ENCODE results near the gene LFNG. TPM values are rescaled to one million over a fixed set of nuclear protein-coding genes. Genes with fewer than 3 reads are reported as not detected.

Gene LFNG
- total RNA-seq, 1 donor from 2014 or later: 95.8 TPM

- no peaks in the 10 kb centered on the region for H3K9me3 Mint-ChIP-seq
- TF ChIP-seq CTCF (IDR thresholded peaks at IDR 0.05): no peak
- no peak for ATAC-seq (ENCODE audit: low read depth)
- peaks cover 8% of the 10 kb centered on the region for H3K36me3 Mint-ChIP-seq (ENCODE audit: low read depth)
- intact Hi-C loops (cut with micrococcal nuclease): no loop called here
- H3K4me3 Mint-ChIP-seq: no peak overlapping the region
- DNase-seq: no peak
- CTCF ChIA-PET: no interaction called here
- H3K27ac Mint-ChIP-seq: no peak overlapping the region
- POLR2A ChIA-PET: interaction anchor here (0.9 to 1.0 kb wide), 2 partner anchors 14 to 129 kb away, joined by 3 to 4 read pairs; no protein-coding TSS in a partner anchor
- no peaks in the 10 kb centered on the region for H3K27me3 Mint-ChIP-seq
- peaks cover 46% of the 10 kb centered on the region for H3K4me1 Mint-ChIP-seq
Measured at GRCh38 chr7:2516194-2516555, 3.4 kb upstream of the LFNG start.

GRCh38 chr7:2517026-2517425, 2.5 kb upstream of the LFNG start:
- TF ChIP-seq CTCF (IDR thresholded peaks at IDR 0.05): no peak
- CTCF ChIA-PET: no interaction called here
- H3K9me3 Mint-ChIP-seq: no peaks in the 10 kb centered on the region
- H3K4me3 Mint-ChIP-seq: no peak overlapping the region
- H3K4me1 Mint-ChIP-seq: peaks cover 43% of the 10 kb centered on the region
- peaks cover 14% of the 10 kb centered on the region for H3K36me3 Mint-ChIP-seq (ENCODE audit: low read depth)
- no peak for DNase-seq
- ATAC-seq (ENCODE audit: low read depth): no peak
- no peak overlapping the region for H3K27ac Mint-ChIP-seq
- no peaks in the 10 kb centered on the region for H3K27me3 Mint-ChIP-seq
- POLR2A ChIA-PET: interaction anchor here (1.5 kb wide), 1 partner anchor 11 kb away, joined by 9 read pairs; no protein-coding TSS in a partner anchor
- intact Hi-C loops (cut with micrococcal nuclease): no loop called here

GRCh38 chr7:2517678-2518507, 1.7 kb upstream of the LFNG start:
- ChIA-PET POLR2A (interaction anchor here (0.5 to 4.3 kb wide), 5 partner anchors 11 to 49 kb away, joined by 3 to 142 read pairs (median 9); no protein-coding TSS in a partner anchor), CTCF (no interaction called here)
- DNase-seq: no peak
- Mint-ChIP-seq H3K27me3 (no peaks in the 10 kb centered on the region), H3K9me3 (no peaks in the 10 kb centered on the region), H3K36me3 (ENCODE audit: low read depth) (peaks cover 20% of the 10 kb centered on the region), H3K4me1 (peaks cover 43% of the 10 kb centered on the region), H3K4me3 (peak overlapping the region; percentile 64), H3K27ac (peak overlapping the region; percentile 19)
- no peak for TF ChIP-seq CTCF (IDR thresholded peaks at IDR 0.05)
- ATAC-seq (ENCODE audit: low read depth): no peak
- intact Hi-C loops (cut with micrococcal nuclease): loop anchor here (2.0 kb wide), 2 partner anchors 113 to 163 kb away; partner anchors contain the start of genes EIF3B and TTYH3

GRCh38 chr7:2518737-2519118, 846 bp upstream of the LFNG start:
- ChIA-PET POLR2A (interaction anchor here (0.5 to 6.9 kb wide), 7 partner anchors 8 to 48 kb away, joined by 3 to 240 read pairs (median 4); partner anchors contain the start of gene BRAT1), CTCF (no interaction called here)
- TF ChIP-seq CTCF (IDR thresholded peaks at IDR 0.05): no peak
- intact Hi-C loops (cut with micrococcal nuclease): loop anchor here (1.0 to 2.0 kb wide), 4 partner anchors 7 to 164 kb away; partner anchors contain the start of genes EIF3B and TTYH3
- Mint-ChIP-seq H3K4me3 (peak overlapping the region; percentile 80), H3K27ac (peak overlapping the region; percentile 72), H3K27me3 (no peaks in the 10 kb centered on the region), H3K4me1 (peaks cover 43% of the 10 kb centered on the region), H3K36me3 (ENCODE audit: low read depth) (peaks cover 23% of the 10 kb centered on the region), H3K9me3 (no peaks in the 10 kb centered on the region)
- DNase-seq (no peak), ATAC-seq (ENCODE audit: low read depth) (no peak)

GRCh38 chr7:2520131-2520760, 672 bp downstream of the LFNG start:
- no peaks in the 10 kb centered on the region for H3K9me3 Mint-ChIP-seq
- ChIA-PET POLR2A (interaction anchor here (0.6 to 6.9 kb wide), 16 partner anchors 9 to 190 kb away, joined by 3 to 240 read pairs (median 8); partner anchors contain the start of genes BRAT1, IQCE and TTYH3), CTCF (interaction anchor here (0.6 to 1.3 kb wide), 2 partner anchors 9 to 38 kb away, joined by 3 to 8 read pairs; no protein-coding TSS in a partner anchor)
- no peaks in the 10 kb centered on the region for H3K27me3 Mint-ChIP-seq
- H3K4me3 Mint-ChIP-seq: peak overlapping the region; percentile 96
- intact Hi-C loops (cut with micrococcal nuclease): loop anchor here (5.0 to 10.0 kb wide), 4 partner anchors 177 to 1295 kb away; partner anchors contain the start of gene MAD1L1
- DNase-seq (no peak), ATAC-seq (ENCODE audit: low read depth) (no peak)
- no peak for TF ChIP-seq CTCF (IDR thresholded peaks at IDR 0.05)
- peaks cover 27% of the 10 kb centered on the region for H3K36me3 Mint-ChIP-seq (ENCODE audit: low read depth)
- H3K27ac Mint-ChIP-seq: peak overlapping the region; percentile 87
- peaks cover 54% of the 10 kb centered on the region for H3K4me1 Mint-ChIP-seq
